DMS153 treated with DMSO at 0.1 percent for 48 hours (cell line): Measurements from ENCODE around the gene CNTNAP1.
"Not testable (repeated sequence)": the region's sequence is repeated elsewhere in the genome, so short reads cannot be mapped to it uniquely, and the experiment has no call there.

ENCODE experiments used
- DNase-seq: peaks from one replicate; lab custom pipeline; 2025; ENCODE audit not compliant: unreplicated experiment; lab: John Stamatoyannopoulos, UW

CNTNAP1 gene

DNA sequence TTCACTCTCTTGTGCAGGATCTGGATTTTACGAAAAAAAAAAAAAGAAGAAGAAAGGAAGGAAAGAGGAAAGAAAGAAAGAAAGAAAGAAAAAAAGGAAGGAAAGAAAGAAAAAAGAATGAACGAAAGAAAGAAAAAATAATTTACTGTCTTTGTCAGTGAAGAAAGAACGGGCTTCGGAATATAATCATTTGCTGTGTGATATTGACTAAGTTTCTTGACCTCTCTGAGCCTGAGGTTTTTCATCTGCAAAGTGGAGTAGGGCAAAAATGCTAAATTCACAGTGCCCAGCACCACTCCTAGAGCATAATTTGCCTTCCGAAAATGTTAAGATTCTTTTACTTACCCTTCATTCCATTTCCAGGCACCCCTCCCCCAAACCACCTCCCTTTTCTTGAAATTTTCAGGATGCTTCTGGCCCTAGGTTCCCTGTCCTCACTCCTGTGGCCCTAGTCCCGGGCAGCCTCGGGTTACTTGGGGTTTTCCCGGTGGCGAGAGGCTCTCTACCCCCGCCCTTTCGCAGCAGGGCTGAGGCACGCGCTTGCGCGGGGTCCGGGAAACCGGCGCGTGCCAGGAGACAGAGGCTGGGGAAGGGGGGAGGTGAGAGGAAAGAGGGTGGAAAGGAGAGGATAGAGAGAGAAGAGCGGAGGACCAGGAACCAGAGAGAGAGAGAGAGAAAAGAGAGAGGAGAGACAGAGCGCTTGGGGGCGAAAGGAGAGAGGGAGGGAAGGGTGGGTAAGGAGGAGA is at the start of gene CNTNAP1:
Gene CNTNAP1 (plus strand): TSS at position 556 of the 746 bp plus-strand sequence. CDS start 299 bp downstream, outside the sequence.
- DNase-seq: peak; percentile 50

DNA sequence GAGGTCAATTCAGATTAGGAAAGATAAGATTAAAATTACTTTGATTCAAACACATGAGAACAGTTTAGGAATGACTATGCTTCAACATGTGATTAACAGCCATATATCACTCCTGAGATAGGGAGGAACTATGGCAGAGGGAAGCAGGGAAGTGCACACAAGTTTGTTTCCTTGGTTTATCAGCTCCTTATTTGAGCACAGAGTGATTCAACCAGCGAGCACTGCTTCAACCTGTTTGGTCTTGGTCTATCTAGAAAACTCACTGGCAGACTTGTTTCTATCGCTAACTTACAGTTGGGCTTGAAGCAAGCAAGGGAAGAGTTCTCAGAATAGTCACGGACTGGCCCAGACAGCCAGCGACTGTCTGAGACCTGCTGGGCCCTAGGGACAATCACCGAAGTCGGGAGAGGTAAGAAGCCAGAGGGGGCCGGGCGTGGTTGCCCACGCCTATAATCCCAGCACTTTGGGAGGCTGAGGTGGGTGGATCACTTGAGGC is 49.3 kb upstream of the CNTNAP1 start:
- no peak for DNase-seq

DNA sequence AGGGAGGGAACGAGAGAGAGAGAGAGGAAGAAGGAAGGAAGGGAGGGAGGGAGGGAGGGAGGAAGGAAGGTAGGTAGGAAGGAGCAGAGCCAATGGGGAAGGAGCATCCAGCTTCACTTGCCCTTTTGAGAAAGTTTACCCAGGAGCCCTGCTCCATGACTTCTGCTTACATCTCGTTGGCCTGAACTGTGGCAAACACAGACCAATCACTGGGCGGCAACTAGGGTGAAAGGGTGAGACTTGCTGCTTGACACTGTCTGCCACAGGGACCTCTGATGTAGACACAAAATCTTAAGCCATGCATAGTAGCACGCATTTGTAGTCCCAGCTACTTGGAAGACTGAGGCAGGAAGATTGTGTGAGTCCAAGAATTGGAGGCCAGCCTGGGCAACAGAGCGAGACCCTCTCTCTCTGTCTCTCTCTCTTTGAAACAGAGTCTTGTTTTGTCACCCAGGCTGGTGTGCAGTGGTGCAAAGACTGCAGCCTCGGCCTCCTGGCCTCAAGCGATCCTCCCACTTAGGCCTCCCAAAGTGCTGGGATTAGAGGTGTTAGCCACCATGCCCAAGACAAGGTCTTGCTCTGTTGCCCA is 42.7 kb upstream of the CNTNAP1 start:
- no peak for DNase-seq

DNA sequence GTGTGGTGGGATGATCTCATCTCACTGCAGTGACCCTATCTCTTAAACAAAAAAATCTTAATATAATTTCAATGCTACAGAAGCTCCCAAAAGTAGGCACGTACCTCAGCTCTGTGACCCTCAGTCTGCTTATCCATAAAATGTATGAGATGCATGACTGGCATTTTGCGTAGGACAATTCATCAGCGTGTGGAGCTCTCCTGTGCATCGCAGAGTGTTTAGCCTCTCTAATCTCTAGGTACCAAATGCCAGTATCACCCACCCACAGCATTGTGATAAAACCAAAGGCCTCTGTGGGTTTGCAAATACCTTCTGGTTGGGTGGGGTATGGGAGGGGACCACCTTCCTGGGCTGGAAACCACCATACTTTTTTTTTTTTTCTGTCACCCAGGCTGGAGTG is 42.2 kb upstream of the CNTNAP1 start:
- no peak for DNase-seq

DNA sequence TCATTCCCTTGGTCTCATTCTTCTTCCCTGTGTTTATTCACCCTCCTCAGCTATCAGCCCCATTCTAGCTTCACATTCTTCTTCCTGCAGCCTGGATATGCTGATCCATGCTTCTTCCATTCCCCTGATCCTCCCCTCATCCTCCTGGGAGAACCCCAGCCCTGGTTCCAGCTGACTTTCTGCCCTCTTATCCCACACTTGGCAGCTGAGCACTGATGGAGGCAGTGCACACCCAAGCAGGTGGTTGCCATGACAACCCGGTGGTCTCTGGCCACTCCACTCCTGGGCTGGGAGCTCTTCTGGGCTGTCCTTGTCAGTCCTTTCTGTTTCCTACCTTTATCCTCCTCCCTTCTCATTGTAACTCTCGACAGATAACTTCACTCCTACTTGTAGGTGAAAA is 40.0 kb upstream of the CNTNAP1 start:
- no peak for DNase-seq

DNA sequence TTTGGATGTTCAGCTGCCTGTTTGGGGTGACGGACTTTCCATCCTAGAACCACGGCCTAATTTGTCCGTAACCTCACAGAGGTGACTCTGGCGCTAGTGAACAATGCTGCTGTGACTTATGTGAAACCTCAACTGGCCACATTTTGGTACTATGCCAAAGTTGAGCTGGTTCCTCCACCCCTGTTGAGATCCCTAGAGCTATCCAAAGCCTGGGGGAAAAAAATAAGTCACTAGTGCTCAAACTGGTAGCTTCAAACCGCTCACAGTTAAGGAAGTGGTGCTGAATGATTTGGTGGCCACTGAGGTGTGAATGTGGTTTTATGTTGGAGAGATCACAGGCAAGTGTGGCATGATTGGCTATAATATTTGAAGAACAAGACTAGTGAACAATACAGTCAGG is 34.6 kb upstream of the CNTNAP1 start:
- DNase-seq: no peak

DNA sequence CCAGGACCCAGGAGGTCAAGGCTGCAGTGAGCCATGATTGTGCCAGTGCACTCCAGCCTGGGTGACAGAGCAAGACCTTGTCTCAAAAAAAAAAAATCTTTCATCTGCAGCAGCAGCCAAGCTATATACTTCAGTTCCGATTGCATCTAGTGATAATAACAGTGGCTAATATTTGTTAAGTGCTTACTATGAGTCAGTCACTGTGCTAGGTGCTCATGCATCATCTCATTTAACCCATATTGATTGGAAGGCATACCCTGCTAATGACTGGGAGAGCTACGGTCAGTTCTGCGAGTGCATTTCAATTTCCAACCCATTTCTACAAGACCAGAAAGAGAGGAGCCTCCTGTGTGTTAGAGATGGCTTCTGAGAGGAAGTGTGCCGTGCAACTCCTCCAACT is 30.9 kb upstream of the CNTNAP1 start:
- DNase-seq: no peak

DNA sequence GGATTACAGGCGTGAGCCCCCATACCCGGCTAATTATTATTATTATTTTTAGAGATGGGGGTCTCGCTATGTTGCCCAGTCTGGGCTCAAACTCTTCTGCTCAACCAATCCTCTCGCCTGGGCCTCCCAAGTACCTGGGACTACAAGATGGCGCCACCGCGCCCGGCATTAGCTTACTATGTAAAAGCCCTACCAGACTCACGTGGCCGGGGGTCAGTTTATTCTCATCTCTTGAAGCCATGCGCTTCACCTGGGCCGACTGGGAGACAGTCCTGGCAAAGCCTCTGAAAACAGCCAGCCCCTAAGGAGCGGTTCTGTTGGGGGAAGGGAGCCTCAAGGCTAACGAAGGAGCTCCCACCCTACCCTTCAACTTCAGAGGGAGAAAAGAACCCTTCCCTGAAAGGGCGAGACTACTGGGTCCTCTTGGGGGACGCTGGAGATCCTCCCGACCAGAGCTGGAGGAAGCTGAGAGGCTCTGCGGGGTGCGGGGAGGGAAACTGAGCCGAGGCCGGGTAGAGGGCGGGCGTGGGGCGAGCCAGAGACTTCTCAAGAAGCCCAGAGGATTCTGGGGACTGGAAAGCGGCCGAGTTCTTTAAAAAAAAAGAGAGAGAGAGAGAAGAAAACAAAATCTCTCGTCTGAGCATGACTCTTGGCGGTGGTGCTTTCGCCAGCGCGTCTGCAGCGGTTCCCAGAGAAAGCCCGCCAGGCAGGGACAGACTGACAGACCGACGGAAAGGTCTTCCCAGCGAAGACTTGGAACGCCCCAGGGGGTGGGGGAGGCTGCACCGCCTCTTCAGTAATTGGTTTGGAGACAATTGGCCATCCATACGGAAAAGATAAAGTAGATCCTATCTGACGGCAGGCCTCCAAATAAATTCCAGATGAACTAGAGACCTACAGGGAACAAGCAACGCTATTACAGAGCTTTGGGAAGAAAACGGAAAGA is 28.9 kb upstream of the CNTNAP1 start:
- no peak for DNase-seq

DNA sequence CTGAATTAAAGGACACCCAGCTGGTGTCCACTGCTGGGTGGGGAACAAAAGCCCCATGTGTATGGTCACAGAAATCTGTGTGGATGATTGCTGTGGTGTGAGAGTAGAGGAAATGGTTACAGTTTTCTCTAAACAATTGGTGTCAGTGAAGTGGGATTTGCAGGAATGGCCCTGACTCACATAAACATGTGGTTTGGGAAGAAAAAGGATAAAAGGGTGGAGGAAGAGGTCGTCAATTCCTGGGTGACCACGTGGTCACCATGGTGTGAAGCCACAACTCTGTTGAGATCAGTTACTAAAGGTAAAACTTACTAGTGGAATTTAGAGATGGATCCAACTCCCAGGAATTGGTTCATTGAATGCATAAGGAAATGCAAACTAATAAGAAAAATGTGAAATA is 26.8 kb upstream of the CNTNAP1 start:
- no peak for DNase-seq

DNA sequence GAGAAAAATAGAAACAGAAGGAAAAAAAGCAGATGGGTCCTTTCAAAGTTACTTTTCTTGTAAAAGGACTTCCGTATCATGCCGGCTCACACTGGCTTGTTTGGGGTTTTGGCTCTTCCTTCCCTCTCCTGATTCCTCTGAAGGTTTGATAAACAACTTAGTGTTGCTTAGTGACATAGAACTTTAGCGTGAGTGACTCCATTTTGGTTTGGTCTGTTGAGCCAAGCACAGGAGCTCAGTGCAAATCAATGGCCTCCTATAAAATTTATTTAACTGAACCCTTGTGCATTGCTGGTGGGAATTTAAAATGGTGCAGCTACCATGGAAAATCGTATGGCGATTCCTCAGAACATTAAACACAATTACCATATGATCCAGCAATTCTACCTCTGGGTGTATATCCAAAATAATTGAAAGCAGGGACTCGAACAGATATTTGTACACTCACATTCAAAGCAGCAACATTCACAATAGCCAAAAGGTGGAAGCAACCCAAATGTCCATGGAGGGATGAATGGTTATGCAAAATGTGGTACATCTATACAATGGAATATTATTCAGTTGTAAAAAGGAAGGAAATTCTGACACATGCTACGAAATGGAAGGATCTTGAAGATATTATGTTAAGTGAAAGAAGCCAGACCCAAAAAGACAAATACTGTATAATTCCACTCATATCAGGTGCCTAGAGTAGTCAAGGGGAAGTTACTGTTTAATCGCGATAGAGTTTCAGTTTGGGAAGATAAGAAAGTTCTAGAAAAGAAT is 24.3 kb upstream of the CNTNAP1 start:
- no peak for DNase-seq

DNA sequence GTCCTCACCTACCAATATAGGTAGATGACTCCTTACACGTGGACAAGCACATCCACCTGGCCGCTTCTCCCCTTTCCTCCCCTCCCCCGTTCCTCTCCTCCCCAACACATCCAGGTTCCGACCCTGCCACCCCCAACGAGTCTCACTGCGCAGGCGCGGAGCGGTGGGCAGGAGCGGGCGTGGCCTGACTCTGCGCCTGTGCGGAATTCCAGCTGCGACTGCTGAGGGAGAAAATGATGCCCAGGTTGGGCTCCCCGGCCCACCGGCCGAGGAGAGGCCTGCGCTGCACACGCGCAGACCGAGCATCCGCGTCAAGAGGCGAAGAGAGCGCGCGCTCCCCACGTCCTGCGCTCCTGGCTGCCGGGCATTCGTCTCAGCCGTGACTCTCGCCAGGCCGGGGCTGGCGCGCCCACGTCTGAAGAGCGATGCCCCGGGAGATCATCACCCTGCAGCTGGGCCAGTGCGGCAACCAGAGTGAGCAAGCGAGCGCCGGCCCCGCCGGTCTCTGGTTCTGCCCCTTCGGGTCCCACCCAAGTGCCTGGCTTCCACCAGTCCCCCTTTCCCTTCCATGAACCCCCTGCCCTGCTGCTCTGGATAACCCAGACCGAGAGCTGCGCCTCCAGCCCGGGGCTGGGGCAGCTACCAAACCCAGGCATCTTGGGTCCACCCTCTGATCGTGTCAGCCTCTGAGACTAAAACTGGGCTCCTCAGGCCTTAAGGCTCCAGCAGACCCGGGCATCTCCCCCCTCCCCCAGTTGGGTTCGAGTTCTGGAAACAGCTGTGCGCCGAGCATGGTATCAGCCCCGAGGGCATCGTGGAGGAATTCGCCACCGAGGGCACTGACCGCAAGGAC is 23.0 kb upstream of the CNTNAP1 start, which contains the start of gene TUBG2:
Gene TUBG2 (plus strand): TSS at position 206 of the 853 bp plus-strand sequence. CDS start 220 bp downstream, at position 426.
- peak; percentile 92 for DNase-seq

DNA sequence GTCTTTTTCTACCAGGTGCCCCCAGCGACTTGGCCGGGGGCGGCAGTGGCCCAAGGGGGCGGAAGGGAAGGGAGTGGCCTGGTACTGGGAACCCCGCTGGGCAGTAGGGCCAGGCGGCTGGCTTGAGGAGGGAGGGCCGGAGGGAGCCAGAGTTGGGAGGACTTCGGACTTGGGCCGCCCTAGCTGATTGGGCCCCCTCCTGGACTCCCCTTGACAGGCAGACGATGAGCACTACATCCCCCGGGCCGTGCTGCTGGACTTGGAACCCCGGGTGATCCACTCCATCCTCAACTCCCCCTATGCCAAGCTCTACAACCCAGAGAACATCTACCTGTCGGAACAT is 22.4 kb upstream of the CNTNAP1 start:
- not testable (repeated sequence) for DNase-seq

DNA sequence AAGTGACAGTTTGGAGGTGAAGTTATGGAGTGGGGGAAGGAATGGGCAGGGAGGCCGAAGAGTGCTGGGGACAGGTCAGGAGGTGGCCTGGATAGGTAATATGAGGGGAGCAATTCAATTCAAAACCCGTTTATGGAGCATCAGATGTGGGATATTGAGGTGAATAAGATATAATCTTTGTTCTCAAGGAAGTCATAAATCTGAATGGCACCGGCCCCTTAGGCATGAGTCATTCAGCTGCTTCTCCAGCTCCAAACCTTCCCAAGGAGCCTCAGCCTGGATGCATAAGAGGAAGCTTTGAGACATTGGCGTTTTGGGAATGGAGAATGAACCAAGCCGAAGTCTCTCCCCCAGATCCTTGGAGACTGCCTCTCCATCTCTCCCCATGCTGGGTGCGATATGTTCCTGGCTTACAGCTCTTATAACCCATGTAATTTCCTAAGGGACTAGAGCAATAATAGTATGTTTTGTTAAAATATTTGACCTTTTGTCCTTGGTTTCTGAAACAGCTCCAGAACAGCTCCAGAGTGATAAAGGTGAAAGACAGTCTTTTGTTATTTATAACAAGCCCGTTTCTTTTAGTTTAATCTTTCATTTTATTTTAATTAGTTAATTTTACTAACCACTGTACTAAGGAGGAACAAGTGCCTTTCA is 21.5 kb upstream of the CNTNAP1 start:
- DNase-seq: no peak

DNA sequence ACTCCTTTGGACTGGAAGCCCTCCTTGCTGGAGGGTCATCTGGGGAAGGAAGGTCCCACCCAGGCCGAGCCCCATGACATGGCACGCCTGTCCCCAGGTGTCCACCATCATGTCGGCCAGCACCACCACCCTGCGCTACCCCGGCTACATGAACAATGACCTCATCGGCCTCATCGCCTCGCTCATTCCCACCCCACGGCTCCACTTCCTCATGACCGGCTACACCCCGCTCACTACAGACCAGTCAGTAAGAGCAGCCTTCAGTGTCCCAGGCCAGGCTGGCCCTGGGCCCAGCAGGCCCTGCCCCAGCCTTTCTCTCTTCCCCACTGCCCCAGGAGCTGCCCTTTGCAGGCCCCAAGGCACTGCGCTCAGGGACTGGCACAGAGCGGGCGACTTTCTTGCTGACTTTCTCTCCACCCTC is 16.7 kb upstream of the CNTNAP1 start:
- no peak for DNase-seq

DNA sequence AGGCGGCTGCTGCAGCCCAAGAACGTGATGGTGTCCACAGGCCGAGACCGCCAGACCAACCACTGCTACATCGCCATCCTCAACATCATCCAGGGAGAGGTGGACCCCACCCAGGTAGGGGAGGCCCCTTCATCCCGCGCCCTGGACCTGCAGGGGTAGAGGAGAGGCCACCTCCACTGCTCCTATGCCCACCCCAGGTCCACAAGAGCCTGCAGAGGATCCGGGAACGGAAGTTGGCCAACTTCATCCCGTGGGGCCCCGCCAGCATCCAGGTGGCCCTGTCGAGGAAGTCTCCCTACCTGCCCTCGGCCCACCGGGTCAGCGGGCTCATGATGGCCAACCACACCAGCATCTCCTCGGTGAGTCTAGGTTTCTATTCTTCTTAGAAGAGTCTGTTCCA is 16.2 kb upstream of the CNTNAP1 start:
- DNase-seq: not testable (repeated sequence)

DNA sequence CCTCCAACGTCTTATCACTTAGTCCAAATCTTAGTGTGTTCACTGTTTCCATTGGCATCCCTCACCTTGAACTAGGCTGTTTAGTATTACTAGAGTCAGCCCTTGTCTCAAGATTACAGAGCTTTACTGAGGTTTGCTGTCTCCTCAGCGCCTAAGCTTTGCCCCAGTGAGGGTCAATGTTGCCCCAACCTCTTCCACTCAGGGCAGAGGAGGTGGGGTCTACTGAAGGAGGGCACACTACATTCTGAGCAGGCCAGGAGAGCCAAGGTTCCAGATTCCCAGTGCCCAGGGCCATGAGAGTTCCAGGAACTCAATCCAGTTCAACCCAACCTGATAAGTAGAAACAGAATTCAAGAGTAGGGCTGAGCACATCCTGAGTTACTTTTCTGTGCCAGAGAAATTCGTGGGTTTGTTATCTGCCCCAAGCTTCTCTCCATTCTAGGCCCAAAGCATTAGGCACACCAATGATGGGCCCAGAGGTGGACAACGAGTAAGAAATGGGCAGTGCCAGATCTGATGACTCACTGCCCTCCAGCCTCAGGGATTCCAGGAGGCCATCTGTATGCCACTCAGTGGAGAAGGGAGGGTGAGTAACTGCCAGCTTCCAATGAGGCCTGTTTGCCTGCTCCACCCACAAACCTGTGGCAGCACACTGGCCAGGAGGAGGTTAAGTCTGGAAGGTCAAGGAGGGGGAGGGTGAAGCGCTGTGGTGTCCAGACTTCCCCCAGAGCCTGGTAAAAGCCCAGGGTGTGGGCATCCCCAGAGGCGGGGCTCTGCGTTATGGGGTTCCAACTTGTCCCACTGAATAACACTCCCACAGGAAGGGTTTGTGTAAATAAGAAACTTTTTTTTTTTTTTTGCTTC is 15.0 kb upstream of the CNTNAP1 start:
- DNase-seq: no peak

DNA sequence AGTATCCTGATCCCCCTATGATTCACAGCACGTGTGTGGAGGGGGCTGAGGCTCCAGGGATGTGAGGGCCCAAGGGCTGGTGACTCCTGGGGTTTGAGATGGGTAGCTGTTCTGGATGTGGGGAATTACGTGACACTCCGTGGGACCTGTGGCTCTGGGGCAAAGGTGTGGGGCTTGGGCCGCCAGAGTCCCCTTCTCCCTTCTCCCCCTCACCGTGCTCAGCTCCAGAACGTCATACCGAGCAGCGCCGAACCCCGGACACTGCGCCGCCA is 12.7 kb upstream of the CNTNAP1 start:
- DNase-seq: no peak

DNA sequence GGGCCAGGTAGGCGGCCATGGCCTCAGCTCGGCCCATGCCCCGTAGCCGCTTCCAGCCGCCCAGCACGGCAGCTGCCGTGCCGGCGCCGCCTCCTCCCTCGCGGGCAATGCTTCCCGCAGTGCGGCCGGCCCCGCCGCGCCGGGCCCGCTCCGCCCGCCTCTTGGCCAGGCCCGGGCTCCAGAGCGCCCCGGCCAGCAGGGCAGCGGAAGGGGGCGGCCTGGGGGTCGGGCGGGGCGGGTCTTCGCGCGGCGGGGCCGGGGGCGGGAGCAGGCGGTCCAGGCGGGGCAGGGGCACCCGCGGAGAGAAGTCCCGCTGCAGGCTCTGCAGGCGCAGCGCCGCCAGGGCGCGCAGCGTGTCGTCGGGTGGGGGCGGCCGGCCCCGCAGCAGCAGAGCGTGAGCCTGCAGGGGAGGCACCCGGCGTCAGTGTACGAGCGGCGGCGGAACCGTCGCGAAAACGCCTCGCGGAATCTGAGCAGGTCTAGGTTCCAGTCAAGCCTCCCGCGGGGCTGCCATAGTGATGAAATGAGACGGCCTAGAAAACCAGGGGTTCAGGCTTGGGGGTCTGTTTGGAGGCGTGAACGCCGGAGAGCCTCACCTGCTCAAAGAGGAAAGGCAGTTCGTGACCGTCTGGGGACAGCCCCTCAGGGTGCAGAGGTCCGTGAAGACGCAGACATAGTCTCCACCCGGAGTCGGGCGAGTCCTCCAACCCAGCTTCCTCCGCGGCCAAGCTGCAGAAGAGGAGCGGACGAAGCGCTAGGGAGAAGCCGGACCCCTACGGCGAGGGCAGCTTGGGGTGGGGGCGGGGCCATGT is 12.1 kb upstream of the CNTNAP1 start:
- no peak for DNase-seq
